Suprapubic skin (tissue), 4 donors: ENCODE data around the gene ILF2. TPM values are rescaled to one million over a fixed set of nuclear protein-coding genes. Genes with fewer than 3 reads are reported as not detected.

ENCODE experiments used
- DNase-seq, 2 donors: peaks; one replicate each; pipeline ENCODE4 v3.0.0-alpha.2; 2019; ENCODE audit warnings: low spot score in 2 of 2
- H3K27ac ChIP-seq: fragments of 200-600 bp; sonication (generic); one replicate; pipeline ENCODE4 v1.5.1; 2019
- H3K27me3 ChIP-seq: fragments of 200-600 bp; sonication (generic); one replicate; pipeline ENCODE4 v1.5.1; 2019
- H3K36me3 ChIP-seq: fragments of 200-600 bp; sonication (generic); one replicate; pipeline ENCODE4 v1.5.1; 2019
- H3K4me1 ChIP-seq: fragments of 200-600 bp; sonication (generic); one replicate; pipeline ENCODE4 v1.5.1; 2019
- H3K4me3 ChIP-seq: fragments of 200-600 bp; sonication (generic); one replicate; pipeline ENCODE4 v1.5.1; 2019; ENCODE audit warnings: mild to moderate bottlenecking
- H3K9me3 ChIP-seq: fragments of 200-600 bp; sonication (generic); one replicate; pipeline ENCODE4 v1.5.1; 2019
- EP300 ChIP-seq: sonication (generic); formaldehyde crosslinking; IDR thresholded peaks from one replicate; pipeline ENCODE4 v1.6.1; 2017; ENCODE audit warnings: antibody characterized with exemption
- POLR2A ChIP-seq, 2 donors: fragments of 450-650 bp; IDR thresholded peaks; one replicate each; pipeline ENCODE4 v1.6.1; 2017; ENCODE audit warnings: antibody characterized with exemption in 2 of 2, mild to moderate bottlenecking in 2 of 2, moderate library complexity in 2 of 2
- POLR2AphosphoS5 ChIP-seq, 3 donors: sonication (generic); formaldehyde crosslinking; IDR thresholded peaks; one replicate each; pipeline ENCODE4 v1.6.1; 2017; ENCODE audit warnings: antibody characterized with exemption in 3 of 3
- WGBS: methylation state at CpG from one replicate; pipeline ENCODE4 v1.1.5; 2018; 5-methylcytosine and 5-hydroxymethylcytosine counted together
- total RNA-seq, 4 donors: library from RNA; depleted of rRNA; stranded (reverse); fragments of >200 nt; gene quantifications; one replicate each; pipeline ENCODE4 v1.1.0, GENCODE V29; 2016
- TF ChIP-seq, protein P1 (sequence below), 2 donors: fragments of 200-600 bp in 1 of 2; fragments of 450-650 bp in 1 of 2; sonication (generic) in 1 of 2; IDR thresholded peaks; one replicate each; pipeline ENCODE4 v1.5.1; 2016 to 2019; ENCODE audit warnings: antibody characterized with exemption in 2 of 2, mild to moderate bottlenecking in 1 of 2, moderate library complexity in 1 of 2

ILF2 gene
- total RNA-seq, 4 donors from 2014 or later, result 68.2 to 149 (median 127) TPM

DNA sequence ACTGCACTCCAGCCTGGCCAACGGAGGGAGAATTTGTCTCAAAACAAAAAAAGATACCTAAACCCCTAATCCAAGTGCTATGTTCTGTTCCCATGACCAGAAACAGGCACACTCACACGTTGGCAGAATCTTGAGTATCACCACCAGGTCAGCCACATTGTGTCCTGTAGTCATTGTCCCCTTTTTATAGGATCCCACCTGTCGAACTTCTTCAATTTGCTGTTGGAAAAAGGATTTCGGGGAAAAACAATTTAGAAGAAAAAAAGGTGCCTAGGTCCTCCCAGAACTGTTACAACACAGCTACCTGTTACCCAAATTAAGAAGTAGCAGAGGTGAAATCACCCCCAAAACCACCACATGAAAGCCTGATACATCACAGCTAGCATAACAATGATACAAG is 3.4 kb downstream of the ILF2 start:
- 79% methylated on average over 4 of the region's 4 CpGs for WGBS
- H3K4me3 ChIP-seq, result no peak overlapping the region
- peak overlapping the region; percentile 32 for H3K27ac ChIP-seq
- no peaks in the 10 kb centered on the region for H3K27me3 ChIP-seq
- H3K9me3 ChIP-seq, result no peaks in the 10 kb centered on the region
- H3K36me3 ChIP-seq, result peaks cover 66% of the 10 kb centered on the region
- DNase-seq, result no peak
- TF ChIP-seq, protein P1, sequence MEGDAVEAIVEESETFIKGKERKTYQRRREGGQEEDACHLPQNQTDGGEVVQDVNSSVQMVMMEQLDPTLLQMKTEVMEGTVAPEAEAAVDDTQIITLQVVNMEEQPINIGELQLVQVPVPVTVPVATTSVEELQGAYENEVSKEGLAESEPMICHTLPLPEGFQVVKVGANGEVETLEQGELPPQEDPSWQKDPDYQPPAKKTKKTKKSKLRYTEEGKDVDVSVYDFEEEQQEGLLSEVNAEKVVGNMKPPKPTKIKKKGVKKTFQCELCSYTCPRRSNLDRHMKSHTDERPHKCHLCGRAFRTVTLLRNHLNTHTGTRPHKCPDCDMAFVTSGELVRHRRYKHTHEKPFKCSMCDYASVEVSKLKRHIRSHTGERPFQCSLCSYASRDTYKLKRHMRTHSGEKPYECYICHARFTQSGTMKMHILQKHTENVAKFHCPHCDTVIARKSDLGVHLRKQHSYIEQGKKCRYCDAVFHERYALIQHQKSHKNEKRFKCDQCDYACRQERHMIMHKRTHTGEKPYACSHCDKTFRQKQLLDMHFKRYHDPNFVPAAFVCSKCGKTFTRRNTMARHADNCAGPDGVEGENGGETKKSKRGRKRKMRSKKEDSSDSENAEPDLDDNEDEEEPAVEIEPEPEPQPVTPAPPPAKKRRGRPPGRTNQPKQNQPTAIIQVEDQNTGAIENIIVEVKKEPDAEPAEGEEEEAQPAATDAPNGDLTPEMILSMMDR (IDR thresholded peaks at IDR 0.05), result no peak
- no peak for TF ChIP-seq POLR2AphosphoS5 (IDR thresholded peaks at IDR 0.05)
- no peak for TF ChIP-seq EP300
- no peak for TF ChIP-seq POLR2A (IDR thresholded peaks at IDR 0.05)
- peaks cover 31% of the 10 kb centered on the region for H3K4me1 ChIP-seq

DNA sequence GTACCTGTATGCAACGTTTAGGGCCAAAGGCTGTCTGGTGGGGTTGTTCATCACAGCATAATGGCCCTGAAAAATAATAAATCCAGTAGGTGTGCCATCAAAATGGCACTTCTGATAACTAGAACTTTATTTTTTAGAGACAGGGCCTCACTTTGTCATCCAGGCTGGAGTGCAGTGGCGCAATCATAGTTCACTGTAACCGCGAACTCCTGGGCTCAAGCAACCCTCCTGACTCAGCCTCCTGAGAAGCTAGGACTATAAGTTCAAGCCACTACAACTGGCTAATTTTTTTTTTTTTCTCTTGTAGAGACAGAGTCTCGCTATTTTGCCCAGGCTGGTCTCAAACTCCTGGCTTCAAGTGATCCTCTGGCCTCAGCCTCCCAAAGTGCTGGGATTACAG is 7.6 kb downstream of the ILF2 start:
- TF ChIP-seq POLR2AphosphoS5 (IDR thresholded peaks at IDR 0.05) (no peak), POLR2A (IDR thresholded peaks at IDR 0.05) (no peak), EP300 (no peak)
- TF ChIP-seq, protein P1 (IDR thresholded peaks at IDR 0.05), result no peak
- peaks cover 15% of the 10 kb centered on the region for H3K4me1 ChIP-seq
- no peak overlapping the region for H3K27ac ChIP-seq
- H3K4me3 ChIP-seq, result no peak overlapping the region
- H3K27me3 ChIP-seq, result no peaks in the 10 kb centered on the region
- DNase-seq, result peak in 1 of 2 donors; percentile 31
- WGBS, result 84% methylated on average over 5 of the region's 5 CpGs
- no peaks in the 10 kb centered on the region for H3K9me3 ChIP-seq
- H3K36me3 ChIP-seq, result peaks cover 77% of the 10 kb centered on the region

DNA sequence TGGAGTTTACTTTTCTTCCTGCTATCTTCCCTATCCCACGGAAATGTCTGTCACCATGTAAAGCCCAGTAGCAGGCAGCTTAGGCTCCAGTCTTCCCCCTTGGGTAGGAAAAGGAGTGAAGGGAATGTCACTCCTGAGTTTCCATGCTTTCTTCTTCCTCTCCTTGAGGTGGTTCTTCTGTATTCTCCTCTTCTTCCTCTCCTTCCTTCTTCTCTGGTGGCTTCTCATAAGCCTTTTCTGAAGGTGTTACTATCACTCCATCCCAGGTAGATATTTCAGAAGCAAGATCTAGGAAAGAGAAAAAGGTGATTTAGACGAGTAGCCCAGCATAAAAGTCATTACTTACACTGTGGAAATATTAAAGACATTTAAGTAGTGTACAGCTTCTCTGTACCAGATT is 8.5 kb downstream of the ILF2 start:
- DNase-seq, result no peak
- peaks cover 68% of the 10 kb centered on the region for H3K36me3 ChIP-seq
- peaks cover 15% of the 10 kb centered on the region for H3K4me1 ChIP-seq
- H3K9me3 ChIP-seq, result no peaks in the 10 kb centered on the region
- H3K27ac ChIP-seq, result no peak overlapping the region
- H3K27me3 ChIP-seq, result no peaks in the 10 kb centered on the region
- H3K4me3 ChIP-seq, result no peak overlapping the region
- TF ChIP-seq POLR2AphosphoS5 (IDR thresholded peaks at IDR 0.05), result no peak
- TF ChIP-seq EP300, result no peak
- TF ChIP-seq, protein P1 (IDR thresholded peaks at IDR 0.05), result no peak
- no peak for TF ChIP-seq POLR2A (IDR thresholded peaks at IDR 0.05)
- WGBS, result 57% methylated on average over 2 of the region's 2 CpGs

DNA sequence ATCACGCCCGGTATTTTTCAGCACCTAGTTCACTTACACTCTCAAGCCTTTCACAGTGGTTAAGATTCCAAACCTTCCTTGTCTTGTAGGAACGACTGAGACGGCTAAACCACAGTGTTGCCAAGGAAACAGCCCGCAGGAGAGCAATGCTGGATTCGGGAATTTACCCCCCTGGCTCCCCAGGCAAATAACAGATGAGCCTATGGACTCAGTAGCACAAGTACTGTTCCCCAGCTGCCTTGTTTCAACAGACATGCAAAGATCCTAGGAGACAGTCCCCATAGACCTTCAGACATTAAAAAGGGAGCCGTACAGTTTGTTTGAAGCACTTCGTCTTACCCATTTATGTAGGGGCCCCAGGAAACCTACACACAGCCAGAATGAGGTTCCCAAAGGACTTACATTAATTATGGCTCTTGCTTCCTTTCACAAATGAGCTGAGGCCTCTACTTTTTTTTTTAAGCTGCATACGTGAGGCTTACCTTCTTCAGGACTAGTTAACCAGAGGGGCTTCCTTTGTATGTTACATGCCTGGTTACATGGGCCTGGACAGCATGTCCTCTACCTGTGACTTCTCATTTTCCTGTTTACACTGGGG is 9.6 kb downstream of the ILF2 start:
- H3K4me1 ChIP-seq, result peaks cover 15% of the 10 kb centered on the region
- no peak overlapping the region for H3K27ac ChIP-seq
- no peaks in the 10 kb centered on the region for H3K9me3 ChIP-seq
- H3K4me3 ChIP-seq, result no peak overlapping the region
- H3K36me3 ChIP-seq, result peaks cover 57% of the 10 kb centered on the region
- 57% methylated on average over 8 of the region's 9 CpGs for WGBS
- TF ChIP-seq POLR2A (IDR thresholded peaks at IDR 0.05) (no peak), EP300 (no peak), POLR2AphosphoS5 (IDR thresholded peaks at IDR 0.05) (no peak)
- TF ChIP-seq, protein P1 (IDR thresholded peaks at IDR 0.05), result no peak
- DNase-seq, result peak; percentile 34 to 63
- no peaks in the 10 kb centered on the region for H3K27me3 ChIP-seq

DNA sequence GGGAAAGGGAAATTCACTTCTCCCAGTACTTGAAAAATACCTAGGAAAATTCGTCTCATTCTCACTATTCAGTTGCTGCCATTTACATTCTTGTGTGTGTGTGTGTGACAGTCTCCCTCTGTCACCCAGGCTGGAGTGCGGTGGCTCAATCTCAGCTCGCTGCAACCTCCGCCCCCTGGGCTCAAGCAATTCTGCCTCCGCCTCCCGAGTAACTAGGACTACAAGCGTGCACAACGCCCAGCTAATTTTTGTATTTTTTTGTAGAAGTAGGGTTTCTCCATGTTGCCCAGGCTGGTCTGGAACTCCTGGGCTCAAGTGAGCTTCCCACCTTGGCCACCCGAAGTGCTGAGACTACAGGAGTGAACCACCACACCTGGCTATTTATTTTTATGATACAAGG is 11.1 kb downstream of the ILF2 start:
- H3K4me3 ChIP-seq, result peak overlapping the region; percentile 71
- peaks cover 15% of the 10 kb centered on the region for H3K4me1 ChIP-seq
- H3K27me3 ChIP-seq, result no peaks in the 10 kb centered on the region
- WGBS, result 64% methylated on average over 9 of the region's 9 CpGs
- no peaks in the 10 kb centered on the region for H3K9me3 ChIP-seq
- no peak for TF ChIP-seq EP300
- TF ChIP-seq, protein P1 (IDR thresholded peaks at IDR 0.05), result no peak
- no peak for TF ChIP-seq POLR2AphosphoS5 (IDR thresholded peaks at IDR 0.05)
- peak overlapping the region; percentile 92 for H3K27ac ChIP-seq
- peaks cover 42% of the 10 kb centered on the region for H3K36me3 ChIP-seq
- peak; percentile 56 to 74 for DNase-seq
